RPMI7951 (cell line): Measurements from ENCODE around the gene PSMD11. TPM values are rescaled to one million over a fixed set of nuclear protein-coding genes. Genes with fewer than 3 reads are reported as not detected.

Experiments used
- DNase-seq: peaks from one replicate; pipeline ENCODE4 v3.0.0-alpha.2; 2012; ENCODE audit warnings: low read depth
- total RNA-seq: library from RNA; depleted of rRNA; stranded (reverse); fragments of >200 nt; shearing (Covaris generic); gene quantifications from 2 replicates; pipeline ENCODE4 v1.2.3, GENCODE V29; 2014

Gene PSMD11
- total RNA-seq, 1 experiment from 2014 or later = 77.9 TPM

- no peak for DNase-seq
Measured at GRCh38 chr17:32464374-32464773, 20.1 kb downstream of the PSMD11 start.

DNA sequence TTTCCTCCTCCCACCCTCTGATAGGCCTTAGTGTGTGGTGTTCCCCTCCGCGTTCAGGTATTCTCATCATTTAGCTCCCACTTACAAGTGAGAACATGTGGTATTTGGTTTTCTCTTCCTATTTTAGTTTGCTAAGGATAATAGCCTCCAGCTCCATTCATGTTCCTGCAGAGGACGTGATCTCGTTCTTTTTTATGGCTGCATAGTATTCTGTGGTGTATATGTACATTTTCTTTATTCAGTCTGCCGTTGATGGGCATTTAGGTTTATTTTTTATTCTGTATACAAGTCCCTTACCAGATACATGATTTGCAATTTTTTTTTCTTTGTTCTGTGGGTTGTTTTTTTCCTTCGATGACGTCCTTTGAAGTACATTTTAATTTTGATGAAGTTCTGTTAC is 23.6 kb downstream of the PSMD11 start:
- DNase-seq = no peak

DNA sequence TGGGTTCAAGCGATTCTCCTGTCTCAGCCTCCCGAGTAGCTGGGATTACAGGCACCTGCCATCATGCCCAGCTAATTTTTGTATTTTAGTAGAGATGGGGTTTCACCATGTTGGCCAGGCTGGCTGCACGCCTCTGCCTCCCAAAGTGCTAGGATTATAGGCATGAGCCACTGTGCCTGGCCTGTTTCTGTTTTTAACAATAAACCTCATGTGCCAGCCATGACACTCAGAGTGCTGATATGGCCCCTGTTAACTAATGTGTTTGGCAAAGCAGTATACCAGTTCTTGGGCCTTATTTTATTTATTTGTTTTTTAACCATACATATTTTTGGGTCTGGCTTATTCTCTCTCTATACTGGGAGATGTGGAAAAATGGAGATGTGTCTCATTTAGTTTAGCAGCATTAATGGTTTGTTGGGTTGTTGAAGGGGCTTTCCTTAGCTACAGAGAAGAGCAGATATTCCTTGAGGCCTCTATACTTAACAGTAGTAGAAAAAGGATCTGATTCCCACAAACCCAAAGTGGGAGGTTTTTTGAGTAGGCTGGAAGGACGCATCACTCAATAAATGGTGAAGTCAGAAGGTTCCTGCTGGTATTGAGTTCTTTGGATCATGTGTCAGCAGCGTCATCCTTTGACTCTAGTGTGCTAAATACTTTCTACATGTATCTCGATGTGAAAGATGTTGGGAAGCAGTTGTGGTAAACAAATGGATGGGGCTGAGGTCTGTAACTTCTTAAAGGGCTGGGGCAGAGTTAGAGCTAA is 26.3 kb downstream of the PSMD11 start:
- no peak for DNase-seq

GRCh38 chr17:32471652-32472051 is 27.3 kb downstream of the PSMD11 start:
- DNase-seq = no peak

GRCh38 chr17:32475258-32475657 is 30.9 kb downstream of the PSMD11 start:
- DNase-seq = no peak

DNA sequence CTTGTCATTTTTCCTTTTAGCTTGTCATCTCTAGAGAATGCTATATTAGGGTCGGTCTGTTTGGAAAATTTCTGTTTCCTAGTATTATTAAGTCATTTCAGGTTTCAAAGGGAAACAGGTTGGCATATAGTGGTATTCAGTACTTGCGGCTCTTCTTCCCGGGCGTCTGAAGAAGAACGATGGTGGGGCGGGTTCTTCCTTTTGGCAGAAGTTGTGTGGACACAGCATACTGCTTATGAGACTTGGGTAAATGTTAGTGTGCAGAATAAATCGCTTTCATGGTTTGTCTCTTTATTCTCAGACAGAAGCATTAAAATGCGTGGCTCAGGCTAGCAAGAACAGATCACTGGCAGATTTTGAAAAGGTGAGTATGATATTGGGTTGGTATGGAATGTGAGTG is 32.9 kb downstream of the PSMD11 start:
- DNase-seq = no peak

DNA sequence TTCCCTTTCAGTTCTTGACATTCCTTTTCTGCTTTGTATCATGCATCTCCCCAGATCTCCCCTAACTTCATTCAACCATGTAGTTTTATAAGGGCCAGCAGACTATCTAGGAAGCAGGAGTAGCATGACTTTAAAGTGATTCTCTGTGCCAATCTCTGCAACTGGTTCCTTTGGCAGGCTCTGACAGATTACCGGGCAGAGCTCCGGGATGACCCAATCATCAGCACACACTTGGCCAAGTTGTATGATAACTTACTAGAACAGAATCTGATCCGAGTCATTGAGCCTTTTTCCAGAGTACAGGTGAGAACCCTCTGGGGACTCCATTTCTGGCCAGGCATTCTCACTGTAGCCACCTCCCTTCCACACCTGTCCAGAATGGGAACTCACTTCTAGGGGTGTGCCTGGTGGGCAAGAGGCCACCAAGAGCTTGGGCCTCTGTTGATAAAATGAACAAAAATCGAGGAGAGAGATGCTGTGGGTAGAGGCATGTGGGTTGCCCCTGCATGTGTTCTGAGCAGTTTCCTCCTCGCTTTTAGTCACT is 34.8 kb downstream of the PSMD11 start:
- DNase-seq = no peak

DNA sequence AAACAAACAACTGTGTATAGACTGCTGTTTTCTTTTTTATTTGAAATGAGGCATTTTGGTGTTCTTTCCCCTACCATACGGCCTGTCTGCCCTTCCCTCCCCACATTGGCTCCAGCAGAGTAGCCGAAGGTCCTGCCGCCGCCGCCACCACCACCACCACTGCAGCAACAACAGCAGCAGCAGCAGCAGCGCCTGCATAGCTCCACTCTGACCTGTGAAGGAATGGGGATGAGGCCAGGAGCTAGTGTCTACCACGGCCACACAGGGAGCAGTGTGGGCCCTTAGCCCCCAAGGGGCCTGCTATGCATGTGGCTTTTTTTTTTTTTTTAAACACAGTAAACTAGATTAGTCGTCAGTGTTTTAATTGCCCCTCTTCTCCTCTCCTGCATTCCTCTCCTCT is 36.9 kb downstream of the PSMD11 start:
- no peak for DNase-seq

DNA sequence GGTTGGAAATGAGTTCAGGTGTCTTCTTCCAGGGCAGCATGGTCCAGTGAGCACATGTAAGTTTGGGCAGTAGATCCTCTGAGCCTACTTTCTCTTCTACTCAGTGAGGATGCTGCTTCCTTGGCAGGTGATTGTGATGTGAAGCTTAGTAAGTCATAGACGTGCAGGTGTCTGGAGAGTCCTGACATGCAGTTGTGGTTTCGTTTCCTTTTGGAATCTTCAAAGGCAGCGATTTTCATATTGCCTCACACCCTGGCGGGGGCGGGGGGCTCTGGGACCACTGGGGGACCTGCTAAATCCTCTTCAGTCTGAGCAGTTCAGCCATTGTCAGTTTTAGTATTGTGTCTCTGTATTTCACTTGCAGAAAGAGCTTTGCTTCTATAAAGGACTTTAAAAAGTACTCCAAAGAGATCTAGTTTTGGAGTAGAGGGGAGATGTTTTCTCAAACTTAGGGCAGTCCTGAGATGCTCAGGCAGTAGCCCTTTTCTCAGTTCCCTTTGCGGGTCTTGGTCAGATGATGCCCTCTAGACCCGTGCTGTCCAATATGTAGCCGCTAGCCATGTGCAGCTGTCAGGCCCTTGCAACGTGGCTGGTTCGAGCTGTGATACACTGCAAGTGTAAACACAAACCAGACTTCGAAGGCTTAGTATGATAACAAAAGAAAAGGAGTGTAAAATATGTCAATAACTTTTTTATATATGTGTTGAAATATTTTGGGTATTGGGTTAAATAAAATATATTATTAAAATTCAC is 38.4 kb downstream of the PSMD11 start:
- no peak for DNase-seq

DNA sequence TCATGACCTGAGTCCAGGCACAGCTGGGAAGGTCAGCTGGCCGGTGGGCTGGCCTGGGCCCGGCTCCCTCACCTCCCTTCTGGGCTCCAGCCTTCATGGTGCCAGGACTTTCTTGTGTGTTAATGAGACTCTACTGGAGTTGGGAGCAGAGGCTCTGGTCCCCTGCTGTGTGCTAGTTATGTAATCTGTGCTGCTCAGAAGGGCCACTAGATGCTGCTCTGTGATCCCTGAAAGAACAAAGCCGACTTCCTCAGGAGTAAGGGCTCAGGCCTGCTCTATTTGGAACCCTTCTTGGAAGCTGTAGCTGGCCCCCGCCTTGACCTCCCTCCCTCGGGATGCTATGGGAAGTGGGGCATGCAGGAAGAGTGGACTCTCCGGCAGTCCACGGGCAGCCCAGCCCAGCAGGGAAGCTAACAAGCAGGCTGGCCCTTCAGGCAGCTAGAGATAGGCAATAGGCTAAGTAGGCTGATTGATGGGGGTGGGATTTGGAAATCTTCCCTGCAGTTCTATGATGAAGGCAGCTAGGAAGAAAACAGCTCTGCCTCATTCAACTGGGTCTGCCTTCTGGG is 39.2 kb downstream of the PSMD11 start:
- peak; percentile 63 for DNase-seq

GRCh38 chr17:32484041-32484461 is 39.7 kb downstream of the PSMD11 start:
- no peak for DNase-seq

DNA sequence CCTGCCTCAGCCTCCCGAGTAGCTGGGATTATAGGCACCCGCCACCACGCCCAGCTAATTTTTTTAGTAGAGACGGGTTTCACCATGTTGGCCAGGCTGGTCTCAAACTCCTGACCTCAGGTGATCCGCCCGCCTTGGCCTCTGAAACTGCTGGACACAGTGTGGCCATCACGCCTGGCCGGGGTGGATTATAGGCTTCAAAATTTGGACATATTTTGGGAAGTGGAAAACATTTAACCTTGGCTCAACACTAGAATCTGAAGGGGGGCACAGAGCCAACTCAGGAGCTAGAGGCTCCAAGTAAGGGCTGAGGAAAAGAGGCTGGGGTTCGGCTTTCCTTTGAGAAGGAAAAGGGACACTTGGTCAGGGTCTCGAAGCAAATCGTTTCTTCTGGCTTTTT is 40.3 kb downstream of the PSMD11 start:
- DNase-seq = no peak

DNA sequence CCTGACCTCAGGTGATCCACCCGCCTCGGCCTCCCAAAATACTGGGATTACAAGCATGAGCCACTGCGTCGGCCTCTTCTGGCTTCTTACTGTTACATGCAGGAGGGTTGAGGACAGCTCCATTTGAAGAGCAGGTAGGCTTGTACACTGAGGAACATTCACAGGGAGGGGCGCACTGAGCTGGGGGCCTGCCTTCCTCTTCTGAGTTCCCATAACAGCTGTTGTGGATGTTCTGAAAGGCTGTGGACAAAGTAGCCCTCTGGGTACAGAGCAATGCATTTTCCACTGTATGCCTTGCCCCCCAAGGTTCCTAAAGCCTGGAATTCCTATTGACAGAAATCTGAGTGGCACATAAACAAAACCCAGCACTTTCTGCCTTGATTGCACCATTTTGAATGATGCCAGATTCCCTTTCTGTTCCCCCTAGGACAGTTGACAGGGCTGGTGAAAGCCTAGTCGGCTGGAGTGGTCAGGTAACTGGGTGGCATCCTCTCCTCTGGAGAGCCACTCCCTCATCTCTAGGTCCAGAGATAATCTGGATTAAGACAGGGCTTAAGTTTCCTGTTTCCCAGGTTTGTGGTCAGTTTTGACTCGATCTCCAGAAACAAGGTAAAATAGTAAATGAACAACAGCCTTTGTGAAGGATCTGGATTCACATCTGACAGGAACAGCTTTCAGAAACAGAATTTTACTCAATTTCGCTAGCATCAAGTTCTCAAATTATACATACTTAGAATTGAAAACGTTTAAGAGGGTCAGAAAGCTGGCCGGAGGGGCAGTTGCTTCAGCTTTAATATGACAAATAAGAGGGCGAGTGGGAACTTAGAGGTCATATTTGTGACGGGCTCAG is 41.2 kb downstream of the PSMD11 start:
- DNase-seq = no peak

- DNase-seq = peak; percentile 79
Measured at GRCh38 chr17:32486111-32486700, 41.9 kb downstream of the PSMD11 start.

- peak; percentile 62 for DNase-seq
Measured at GRCh38 chr17:32486701-32487472, 42.6 kb downstream of the PSMD11 start, which contains the start of gene CDK5R1. Gene CDK5R1, plus strand, starts transcription at chr17:32486993. Its CDS starts 628 bp downstream, at chr17:32487621.

- peak; percentile 28 for DNase-seq
Measured at GRCh38 chr17:32487473-32488176, 43.3 kb downstream of the PSMD11 start.

DNA sequence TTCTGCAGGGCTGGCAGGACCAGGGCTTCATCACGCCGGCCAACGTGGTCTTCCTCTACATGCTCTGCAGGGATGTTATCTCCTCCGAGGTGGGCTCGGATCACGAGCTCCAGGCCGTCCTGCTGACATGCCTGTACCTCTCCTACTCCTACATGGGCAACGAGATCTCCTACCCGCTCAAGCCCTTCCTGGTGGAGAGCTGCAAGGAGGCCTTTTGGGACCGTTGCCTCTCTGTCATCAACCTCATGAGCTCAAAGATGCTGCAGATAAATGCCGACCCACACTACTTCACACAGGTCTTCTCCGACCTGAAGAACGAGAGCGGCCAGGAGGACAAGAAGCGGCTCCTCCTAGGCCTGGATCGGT is 43.9 kb downstream of the PSMD11 start:
- no peak for DNase-seq

- DNase-seq = no peak
Measured at GRCh38 chr17:32488604-32489180, 44.4 kb downstream of the PSMD11 start.

- DNase-seq = no peak
Measured at GRCh38 chr17:32489320-32490100, 45.2 kb downstream of the PSMD11 start.
